H4 (cell line): Measurements from ENCODE around the gene CCL20. TPM values are rescaled to one million over a fixed set of nuclear protein-coding genes. Genes with fewer than 3 reads are reported as not detected.
"Not testable (repeated sequence)": the region's sequence is repeated elsewhere in the genome, so short reads cannot be mapped to it uniquely, and the experiment has no call there.

Experiments used
- DNase-seq: peaks from one replicate; pipeline ENCODE4 v3.0.0-alpha.2; 2015; ENCODE audit warnings: low spot score
- total RNA-seq: library from RNA; depleted of rRNA; stranded (reverse); fragments of >200 nt; shearing (Covaris generic); gene quantifications from 2 replicates; pipeline ENCODE4 v1.2.3, GENCODE V29; 2014; rRNA removed

Gene CCL20
- total RNA-seq = not detected in 2 replicates

- DNase-seq = no peak
Measured at GRCh38 chr2:227813562-227814353, at the start of gene CCL20. Gene CCL20 (plus strand): TSS chr2:227813842. CDS start chr2:227813912, 70 bp downstream.

- no peak for DNase-seq
Measured at GRCh38 chr2:227765788-227766372, 47.8 kb upstream of the CCL20 start.

DNA sequence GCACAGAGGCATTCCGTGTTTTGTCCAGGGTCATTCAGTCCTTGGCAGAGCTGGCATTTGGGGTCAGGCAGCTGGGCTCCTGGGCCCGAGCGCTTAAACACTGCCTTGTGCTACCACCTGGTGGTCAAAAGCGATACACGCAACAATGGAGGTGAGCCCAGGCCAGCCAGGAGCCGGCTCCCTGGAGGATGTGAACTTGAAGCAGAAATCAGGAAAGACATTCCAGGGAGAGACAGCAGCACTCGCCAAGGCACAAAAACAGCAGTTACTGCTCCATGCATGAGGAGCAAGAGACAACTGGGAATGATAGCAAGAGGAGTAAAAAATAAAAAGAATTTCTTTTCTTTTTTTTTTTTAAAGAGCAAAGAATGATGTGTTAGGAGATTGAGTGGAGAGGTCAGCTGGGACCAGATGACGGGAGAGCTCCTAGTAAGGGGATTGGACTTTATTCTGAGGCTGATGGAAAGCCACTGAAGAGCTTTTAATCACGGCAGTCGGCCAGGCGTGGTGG lies 47.2 kb upstream of the CCL20 start:
- peak; percentile 71 for DNase-seq

DNA sequence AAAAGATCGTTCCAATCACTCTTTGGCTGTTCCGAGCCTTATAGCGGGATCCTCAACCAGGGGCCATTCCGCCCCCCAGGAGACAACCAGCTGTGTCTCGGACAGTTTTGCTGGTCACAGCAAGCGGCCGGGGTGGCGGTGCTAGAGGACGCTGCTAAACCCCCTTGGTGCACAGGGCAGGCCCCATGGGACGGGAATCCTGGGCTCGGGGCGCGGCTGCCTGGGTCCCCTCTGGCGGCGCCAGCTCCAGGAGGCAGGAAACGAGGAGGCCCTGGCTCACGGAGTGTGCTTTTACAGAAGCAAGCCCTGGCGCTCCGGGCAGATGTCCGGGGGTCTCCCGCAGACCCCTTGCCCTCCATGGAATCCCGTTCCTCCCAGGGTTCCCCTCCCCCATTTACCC lies 45.8 kb upstream of the CCL20 start:
- no peak for DNase-seq

DNA sequence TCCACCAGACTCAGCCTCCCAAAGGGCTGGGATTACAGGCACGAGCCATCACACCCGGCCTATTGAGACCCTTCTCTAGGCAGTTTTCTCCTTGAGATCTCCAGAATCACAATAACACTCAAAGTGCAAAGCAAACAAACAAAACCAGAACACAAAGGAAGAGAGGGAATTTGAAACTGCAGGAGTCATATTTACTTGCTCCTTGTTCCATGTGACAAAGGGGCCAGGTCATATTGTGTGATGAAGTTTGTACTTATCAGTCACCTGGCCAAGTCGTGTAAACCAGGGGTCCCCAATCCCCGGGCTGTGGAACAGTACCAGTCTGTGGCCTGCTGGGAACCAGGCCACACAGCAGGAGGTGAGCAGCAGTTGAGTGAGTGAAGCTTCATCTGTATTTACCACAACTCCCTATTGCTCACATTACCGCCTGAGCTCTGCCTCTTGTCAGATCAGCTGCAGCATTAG lies 41.4 kb upstream of the CCL20 start:
- DNase-seq = peak; percentile 52

DNA sequence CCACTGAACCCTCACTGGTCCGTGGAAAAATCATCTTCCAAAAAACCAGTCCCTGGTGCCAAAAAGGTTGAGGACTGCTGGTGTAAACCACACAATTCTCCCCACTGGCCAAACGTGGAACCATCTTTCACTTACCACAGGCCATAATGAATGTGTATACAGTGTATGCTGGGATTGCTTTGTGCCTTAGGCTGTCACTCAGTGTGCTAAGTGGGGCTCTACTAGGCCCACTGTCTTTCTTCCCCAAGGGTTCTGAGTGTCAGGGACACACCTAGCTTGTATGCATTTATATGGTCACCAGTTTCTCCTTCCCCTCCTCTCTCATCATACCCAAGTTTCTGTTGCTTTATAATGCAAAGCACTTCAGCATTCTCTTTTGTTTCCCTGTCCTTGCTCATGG lies 40.7 kb upstream of the CCL20 start:
- DNase-seq = no peak

GRCh38 chr2:227774011-227774624 lies 39.5 kb upstream of the CCL20 start:
- DNase-seq = no peak

GRCh38 chr2:227774895-227775842 lies 38.5 kb upstream of the CCL20 start:
- DNase-seq = no peak

- DNase-seq = no peak
Measured at GRCh38 chr2:227780981-227781615, 32.5 kb upstream of the CCL20 start.

- DNase-seq = no peak
Measured at GRCh38 chr2:227781841-227782240, 31.8 kb upstream of the CCL20 start.

DNA sequence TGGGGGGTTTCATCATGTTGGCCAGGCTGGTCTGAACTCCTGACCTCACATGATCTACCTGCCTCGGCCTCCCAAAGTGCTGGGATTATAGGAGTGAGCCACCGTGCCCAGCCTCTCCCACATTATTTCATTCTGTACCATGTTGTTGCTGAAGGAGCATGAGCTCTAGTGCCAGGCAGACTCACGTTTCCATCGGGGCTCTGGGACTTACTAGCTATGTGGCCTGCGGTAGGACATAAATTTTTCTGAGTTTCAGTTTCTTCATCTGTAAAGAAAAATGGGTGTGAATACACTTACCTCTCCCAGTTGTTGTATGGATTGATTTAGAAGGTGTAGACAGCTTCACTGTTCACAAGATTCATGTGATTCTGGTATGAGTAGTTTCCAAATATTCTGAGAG lies 30.8 kb upstream of the CCL20 start:
- DNase-seq = no peak

DNA sequence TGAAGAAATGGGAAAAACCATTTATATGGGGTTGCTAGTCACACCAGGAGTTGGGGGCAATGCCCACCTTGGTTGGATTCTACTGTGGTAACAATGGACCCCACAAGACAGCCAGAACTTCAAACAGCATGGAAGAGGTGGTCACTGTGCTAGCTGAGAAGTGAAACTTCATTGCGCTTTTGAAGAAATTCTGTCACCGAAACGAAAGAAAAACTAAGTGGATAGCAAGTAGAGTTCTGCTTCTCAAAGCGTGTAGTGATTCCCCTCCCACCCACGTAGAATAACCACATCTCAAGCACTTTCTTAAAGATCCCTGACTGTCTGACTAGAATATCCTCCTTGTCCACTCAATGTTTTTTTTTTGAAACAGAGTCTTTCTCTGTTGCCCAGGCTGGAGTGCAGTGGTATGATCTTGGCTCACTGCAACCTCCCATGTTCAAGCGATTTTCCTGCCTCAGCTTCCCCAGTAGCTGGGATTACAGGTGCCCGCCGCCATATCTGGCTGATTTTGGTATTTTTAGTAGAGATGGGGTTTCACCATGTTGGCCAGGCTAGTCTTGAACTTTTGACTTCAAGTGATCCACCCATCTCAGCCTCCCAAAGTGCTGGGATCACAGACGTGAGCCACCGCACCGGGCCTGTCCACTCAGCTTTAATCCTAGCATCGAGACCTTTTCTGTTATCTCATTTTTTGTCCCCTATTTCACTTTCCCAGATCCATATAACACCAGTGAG lies 30.1 kb upstream of the CCL20 start:
- DNase-seq = no peak

- no peak for DNase-seq
Measured at GRCh38 chr2:227785293-227785692, 28.3 kb upstream of the CCL20 start.

GRCh38 chr2:227788561-227789018 lies 25.1 kb upstream of the CCL20 start:
- DNase-seq = no peak

- DNase-seq = no peak
Measured at GRCh38 chr2:227789803-227790202, 23.8 kb upstream of the CCL20 start.

- DNase-seq = no peak
Measured at GRCh38 chr2:227793148-227793712, 20.4 kb upstream of the CCL20 start.

- DNase-seq = no peak
Measured at GRCh38 chr2:227796045-227796711, 17.5 kb upstream of the CCL20 start.

DNA sequence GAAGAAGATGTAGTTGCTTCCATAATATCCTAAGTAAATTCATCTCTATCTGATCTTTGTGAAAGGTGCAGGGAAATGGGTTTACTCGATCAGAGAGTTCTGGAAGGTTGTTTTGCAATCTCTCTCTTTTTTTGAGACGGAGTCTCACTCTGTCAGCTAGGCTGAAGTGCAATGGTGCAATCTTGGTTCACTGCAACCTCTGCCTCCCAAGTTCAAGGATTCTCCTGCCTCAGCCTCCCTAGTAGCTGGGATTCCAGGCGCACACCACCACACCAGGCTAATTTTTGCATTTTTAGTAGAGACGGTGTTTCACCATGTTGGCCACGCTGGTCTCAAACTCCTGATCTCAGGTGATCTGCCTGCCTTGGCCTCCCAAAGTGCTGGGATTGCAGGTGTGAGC lies 16.9 kb upstream of the CCL20 start:
- DNase-seq = not testable (repeated sequence)

GRCh38 chr2:227799202-227799601 lies 14.4 kb upstream of the CCL20 start:
- no peak for DNase-seq
